Measurements from ENCODE around the gene SH3PXD2B. TPM values are rescaled to one million over a fixed set of nuclear protein-coding genes. Genes with fewer than 3 reads are reported as not detected.

The SH3PXD2B gene
- total and polyA plus RNA-seq, 10 of the 15 experiments (the other 5 are each of a cell fraction or from before 2014, with no cell fraction given) = 0.05 to 1.6 (median 0.57) TPM

- no peak for TF ChIP-seq USF2 (IDR thresholded peaks at IDR 0.05; ENCODE audit: borderline replicate concordance, low read depth, low read length)
- TF ChIP-seq WRNIP1 (IDR thresholded peaks at IDR 0.05; ENCODE audit: borderline replicate concordance, low read depth, low read length) = no peak
- no peak for TF ChIP-seq ESRRA (IDR thresholded peaks at IDR 0.05; ENCODE audit: low read length)
- TF ChIP-seq CTCF (IDR thresholded peaks at IDR 0.05 in 2 of 3, conservative IDR thresholded peaks at IDR 0.05 in 1 of 3; ENCODE audit: control insufficient read depth in 2 of 3, extremely low read depth in 1 of 3, insufficient read depth in 1 of 3, low read depth in 3 of 3, low read length in 3 of 3) = no peak
- no peak for TF ChIP-seq MYB (IDR thresholded peaks at IDR 0.05; ENCODE audit: borderline replicate concordance, low read depth, low read length)
- TF ChIP-seq BACH1 (IDR thresholded peaks at IDR 0.05; ENCODE audit: borderline replicate concordance) = no peak
These were observed 33.3 kb upstream of the SH3PXD2B start (continued) for GRCh38 chr5:172487671-172488070.

- ATAC-seq (no peak), DNase-seq (ENCODE audit: low read depth, low spot score) (no peak), FAIRE-seq (no peak)
- Histone ChIP-seq H2AFZ (ENCODE audit: control insufficient read depth, low read depth, low read length) (no peak overlapping the region), H3K36me3 (ENCODE audit: control insufficient read depth in 2 of 2, insufficient read depth in 2 of 2, low read length in 1 of 2) (no peaks in the 10 kb centered on the region), H3K4me1 (ENCODE audit: control insufficient read depth, insufficient read depth, low read length) (no peaks in the 10 kb centered on the region), H3K79me2 (ENCODE audit: control insufficient read depth, insufficient read depth, low read length) (no peaks in the 10 kb centered on the region), H4K20me1 (ENCODE audit: control insufficient read depth, insufficient read depth) (no peaks in the 10 kb centered on the region), H3K9ac (ENCODE audit: control insufficient read depth, insufficient read depth, low read length) (no peak overlapping the region), H3K4me2 (ENCODE audit: control insufficient read depth, insufficient read depth) (no peak overlapping the region), H3K4me3 (no peak overlapping the region), H3K27me3 (replicated peaks in 1 of 2; ENCODE audit: control insufficient read depth in 2 of 2, insufficient read depth in 2 of 2, low read length in 1 of 2) (no peaks in the 10 kb centered on the region), H3K27ac (ENCODE audit: control insufficient read depth, insufficient read depth) (no peak overlapping the region), H3K9me3 (replicated peaks; ENCODE audit: control insufficient read depth, insufficient read depth, low read length) (no peaks in the 10 kb centered on the region; the same call in 2 of the 3 replicates)
- intact Hi-C loops (cut with micrococcal nuclease; ENCODE audit: unreplicated experiment) (no loop called here), in situ Hi-C loops (cut with MboI) (no loop called here)
- BruUV-seq (replicated peaks) = no TSS peak
- 62% methylated on average over 5 of the region's 5 CpGs for WGBS (ENCODE audit: insufficient coverage, insufficient replicate concordance, low lambda C conversion rate, missing lambda C conversion rate)
- SMC1A ChIA-PET (ENCODE audit: uncharacterized antibody, unreplicated experiment) = no interaction called here
- POLR2A ChIA-PET = no interaction called here
- TF ChIP-seq USF1 (IDR thresholded peaks at IDR 0.05; ENCODE audit: borderline replicate concordance, extremely low read length, insufficient read depth, low read depth, low read length) (no peak), NFXL1 (IDR thresholded peaks at IDR 0.05; ENCODE audit: borderline replicate concordance) (no peak), MTA3 (IDR thresholded peaks at IDR 0.05; ENCODE audit: borderline replicate concordance, low read length) (no peak), MYC (IDR thresholded peaks at IDR 0.05; ENCODE audit: insufficient read depth, insufficient read length, insufficient replicate concordance, low read length, severe bottlenecking) (no peak)
- CTCF ChIA-PET = no interaction called here
- RAD21 ChIA-PET (ENCODE audit: unreplicated experiment) = no interaction called here
These were observed 32.6 kb upstream of the SH3PXD2B start for GRCh38 chr5:172486912-172487311.

All from GM12878 (cell line).